HL-60 (cell line): ENCODE data around the gene STRADB.

Experiments used
- DNase-seq, 2 experiments: peaks; one replicate each; pipeline ENCODE4 v3.0.0-alpha.2; 2010 to 2020; ENCODE audit warnings: low read depth in 1 of 2, low spot score in 1 of 2
- H3K27ac ChIP-seq: fragments of 250-450 bp; sonication (Bioruptor Pico); replicated peaks from 2 replicates; pipeline ENCODE4 v1.5.1; 2020; ENCODE audit warnings: mild to moderate bottlenecking, moderate library complexity
- H3K27me3 ChIP-seq: fragments of 250-450 bp; sonication (Bioruptor Pico); 2 replicates; pipeline ENCODE4 v1.5.1; 2021; ENCODE audit warnings: mild to moderate bottlenecking, moderate library complexity; ENCODE audit not compliant: insufficient read depth, poor library complexity, severe bottlenecking
- H3K4me3 ChIP-seq: replicated peaks from 2 replicates; pipeline ENCODE4 v1.5.1; 2011; ENCODE audit warnings: mild to moderate bottlenecking, control low read depth, low read length; ENCODE audit not compliant: insufficient read depth
- CTCF ChIP-seq: IDR thresholded peaks from one replicate; pipeline ENCODE4 v1.5.1; 2011; ENCODE audit warnings: low read length, control low read depth, inconsistent platforms; ENCODE audit not compliant: insufficient read depth
- GABPA ChIP-seq: IDR thresholded peaks from 2 replicates; pipeline ENCODE4 v1.6.1; 2012; ENCODE audit warnings: low read depth
- POLR2AphosphoS5 ChIP-seq: IDR thresholded peaks from 2 replicates; pipeline ENCODE4 v1.6.1; 2012; ENCODE audit warnings: low read depth
- REST ChIP-seq: IDR thresholded peaks from 2 replicates; pipeline ENCODE4 v1.6.1; 2012; ENCODE audit warnings: low read depth; ENCODE audit not compliant: insufficient replicate concordance
- SPI1 ChIP-seq: IDR thresholded peaks from 2 replicates; pipeline ENCODE4 v1.6.1; 2012; ENCODE audit warnings: low read depth, mild to moderate bottlenecking, borderline replicate concordance

STRADB gene

GRCh38 chr2:201490291-201490690 lies 38.8 kb downstream of the STRADB start:
- no peaks in the 10 kb centered on the region for H3K27me3 ChIP-seq
- no peak for DNase-seq
- no peak overlapping the region for H3K4me3 ChIP-seq
- no peak for TF ChIP-seq REST
- TF ChIP-seq GABPA, result no peak
- no peak for TF ChIP-seq CTCF
- TF ChIP-seq SPI1, result no peak
- TF ChIP-seq POLR2AphosphoS5, result no peak
- H3K27ac ChIP-seq, result no peak overlapping the region

GRCh38 chr2:201496785-201497184 lies 45.2 kb downstream of the STRADB start:
- Histone ChIP-seq H3K27me3 (no peaks in the 10 kb centered on the region), H3K27ac (no peak overlapping the region), H3K4me3 (no peak overlapping the region)
- no peak for TF ChIP-seq CTCF
- no peak for TF ChIP-seq GABPA
- no peak for TF ChIP-seq REST
- no peak for TF ChIP-seq POLR2AphosphoS5
- no peak for TF ChIP-seq SPI1
- DNase-seq, result no peak

GRCh38 chr2:201500534-201500933 lies 49.0 kb downstream of the STRADB start:
- peak in 1 of 2 experiments; percentile 1 for DNase-seq
- Histone ChIP-seq H3K27me3 (no peaks in the 10 kb centered on the region), H3K27ac (no peak overlapping the region), H3K4me3 (no peak overlapping the region)
- TF ChIP-seq REST (no peak), CTCF (no peak), SPI1 (no peak), GABPA (no peak), POLR2AphosphoS5 (no peak)
